GM20000 (cell line): ENCODE data around the gene PRKCG.
"Not testable (repeated sequence)": the region's sequence is repeated elsewhere in the genome, so short reads cannot be mapped to it uniquely, and the experiment has no call there.

Experiments used
- DNase-seq: peaks from one replicate; pipeline ENCODE4 v3.0.0; 2012; ENCODE audit warnings: low spot score
- CTCF ChIP-seq: IDR thresholded peaks from 2 replicates; pipeline ENCODE4 v1.5.1; 2012; ENCODE audit warnings: mild to moderate bottlenecking, control low read depth; ENCODE audit errors: extremely low read depth, missing control alignments

PRKCG gene

GRCh38 chr19:53947624-53948023 lies 65.6 kb downstream of the PRKCG start:
- DNase-seq: no peak
- TF ChIP-seq CTCF: no peak

GRCh38 chr19:53948611-53949010 lies 66.6 kb downstream of the PRKCG start:
- not testable (repeated sequence) for DNase-seq

- no peak for TF ChIP-seq CTCF
- DNase-seq: no peak
Measured at GRCh38 chr19:53951436-53951835, 69.4 kb downstream of the PRKCG start.

GRCh38 chr19:53951947-53952346 lies 70.0 kb downstream of the PRKCG start:
- DNase-seq: no peak
- TF ChIP-seq CTCF: no peak

- DNase-seq: no peak
- TF ChIP-seq CTCF: no peak
Measured at GRCh38 chr19:53953383-53953782, 71.4 kb downstream of the PRKCG start.
